Esophagus squamous epithelium (tissue), 5 donors: ENCODE measurements around the gene RAPGEF1. TPM values are rescaled to one million over a fixed set of nuclear protein-coding genes. Genes with fewer than 3 reads are reported as not detected.
A peak's percentile ranks its signal among the peaks of the same experiment; 100 is the strongest.

Experiments used
- DNase-seq: peaks from one replicate; lab custom pipeline; 2025; lab: John Stamatoyannopoulos, UW
- H3K27ac ChIP-seq, 4 donors: fragments of 200-600 bp; sonication (generic); one replicate each; pipeline ENCODE4 v1.5.1; 2016 to 2019; ENCODE audit warnings: mild to moderate bottlenecking in 1 of 4
- H3K27me3 ChIP-seq, 4 donors: fragments of 200-600 bp; sonication (generic); 1 replicate in 3 of 4; 2 replicates in 1 of 4; pipeline versions ENCODE4 v1.5.1 to v1.6.0; 2017 to 2021; ENCODE audit warnings: antibody characterized with exemption in 1 of 4
- H3K36me3 ChIP-seq, 3 donors: fragments of 200-600 bp; sonication (generic); one replicate each; pipeline ENCODE4 v1.5.1; 2016 to 2019
- H3K4me1 ChIP-seq, 3 donors: fragments of 200-600 bp; sonication (generic); one replicate each; pipeline ENCODE4 v1.5.1; 2017 to 2019
- H3K4me3 ChIP-seq, 4 donors: fragments of 200-600 bp; sonication (generic); 1 replicate in 3 of 4; 2 replicates in 1 of 4; pipeline ENCODE4 v1.5.1; 2016 to 2019; ENCODE audit warnings: mild to moderate bottlenecking in 2 of 4, moderate library complexity in 1 of 4
- H3K9me3 ChIP-seq, 3 donors: fragments of 200-600 bp; sonication (generic); one replicate each; pipeline ENCODE4 v1.5.1; 2016 to 2019
- CTCF ChIP-seq, 6 experiments: fragments of 450-650 bp in 4 of 6; fragments of 200-600 bp in 2 of 6; sonication (generic) in 2 of 6; IDR thresholded peaks; one replicate each; pipeline ENCODE4 v1.5.1; 2016 to 2019; ENCODE audit warnings: antibody characterized with exemption in 6 of 6, mild to moderate bottlenecking in 4 of 6, moderate library complexity in 4 of 6
- POLR2A ChIP-seq, 4 donors: fragments of 450-650 bp; IDR thresholded peaks; one replicate each; pipeline ENCODE4 v1.6.1; 2017; ENCODE audit warnings: antibody characterized with exemption in 4 of 4, mild to moderate bottlenecking in 4 of 4, moderate library complexity in 3 of 4
- WGBS, 2 donors: methylation state at CpG; one replicate each; pipeline ENCODE4 v1.1.5; 2018; 5-methylcytosine and 5-hydroxymethylcytosine counted together
- intact Hi-C: fragments of 100-400 bp; cut with DNase I; formaldehyde crosslinking; loops from one replicate; pipeline ENCODE4 v1.15.0; 2022
- total RNA-seq, 4 donors: library from RNA; depleted of rRNA; stranded (reverse); fragments of >200 nt; gene quantifications; one replicate each; pipeline ENCODE4 v1.1.0, GENCODE V29; 2016
- donor health status: DM: yes; HTN: yes; CAD: no.

The RAPGEF1 gene
- total RNA-seq, 4 donors from 2014 or later = 12.2 to 40.4 (median 19.0) TPM

GRCh38 chr9:131612851-131613250, 127.0 kb downstream of the RAPGEF1 start:
- Histone ChIP-seq H3K27ac (no peak overlapping the region), H3K27me3 (no peaks in the 10 kb centered on the region), H3K36me3 (peaks cover 5 to 71% (median 9%) of the 10 kb centered on the region in 3 donors), H3K4me3 (no peak overlapping the region), H3K4me1 (peaks cover 23 to 52% (median 33%) of the 10 kb centered on the region in 3 donors), H3K9me3 (no peaks in the 10 kb centered on the region)
- WGBS, 2 donors = 94 to 96% methylated on average over 7 of the region's 7 CpGs
- TF ChIP-seq POLR2A (IDR thresholded peaks at IDR 0.05) (no peak), CTCF (IDR thresholded peaks at IDR 0.05) (no peak)
- no peak for DNase-seq
- intact Hi-C loops = no loop called here

- H3K4me3 ChIP-seq = no peak overlapping the region
- H3K4me1 ChIP-seq = peaks cover 23 to 49% (median 34%) of the 10 kb centered on the region in 3 donors
- H3K9me3 ChIP-seq = no peaks in the 10 kb centered on the region
- H3K36me3 ChIP-seq = peaks cover 9 to 73% (median 11%) of the 10 kb centered on the region in 3 donors
- H3K27ac ChIP-seq = no peak overlapping the region
- no peaks in the 10 kb centered on the region for H3K27me3 ChIP-seq
- TF ChIP-seq POLR2A (IDR thresholded peaks at IDR 0.05) (no peak), CTCF (IDR thresholded peaks at IDR 0.05) (no peak)
- intact Hi-C loops = no loop called here
- WGBS, 2 donors = 58 to 78% methylated on average over 10 to 11 of the region's 11 CpGs
- no peak for DNase-seq
Observed at GRCh38 chr9:131611586-131612315, 128.1 kb downstream of the RAPGEF1 start.

DNA sequence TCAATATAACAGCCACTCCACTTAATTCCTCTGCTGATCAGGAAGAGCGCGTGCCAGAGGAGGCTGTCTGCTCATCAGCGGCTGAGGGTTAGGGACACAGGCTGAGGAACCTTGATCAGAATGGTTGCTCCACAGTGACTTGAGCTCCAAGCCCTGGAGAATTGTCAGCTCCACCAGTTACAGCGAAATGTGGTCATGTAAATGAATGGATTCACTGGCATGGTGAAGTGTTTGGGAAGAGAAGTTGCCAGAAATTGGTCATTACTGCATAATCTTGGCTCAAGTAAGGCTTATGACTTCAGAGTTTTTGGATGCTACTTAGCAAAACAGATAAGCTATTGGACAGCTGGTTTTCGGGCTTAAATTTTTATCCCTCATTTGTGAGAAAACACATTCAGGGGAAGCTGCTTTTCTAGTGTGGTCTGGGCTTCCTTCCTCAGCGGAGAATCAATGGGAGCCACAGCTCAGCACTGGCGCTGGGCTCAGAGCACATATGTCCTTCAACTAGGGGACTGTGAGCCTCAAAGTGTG, 129.6 kb downstream of the RAPGEF1 start:
- Histone ChIP-seq H3K4me3 (no peak overlapping the region), H3K4me1 (peaks cover 23 to 49% (median 34%) of the 10 kb centered on the region in 3 donors), H3K36me3 (peaks cover 9 to 71% (median 9%) of the 10 kb centered on the region in 3 donors), H3K27me3 (no peaks in the 10 kb centered on the region), H3K9me3 (no peaks in the 10 kb centered on the region), H3K27ac (peak overlapping the region; percentile 2 to 86 (median 78))
- intact Hi-C loops = no loop called here
- WGBS, 2 donors = 70 to 74% methylated on average over 4 to 7 of the region's 7 CpGs
- TF ChIP-seq CTCF (IDR thresholded peaks at IDR 0.05) = no peak
- no peak for TF ChIP-seq POLR2A (IDR thresholded peaks at IDR 0.05)
- no peak for DNase-seq

DNA sequence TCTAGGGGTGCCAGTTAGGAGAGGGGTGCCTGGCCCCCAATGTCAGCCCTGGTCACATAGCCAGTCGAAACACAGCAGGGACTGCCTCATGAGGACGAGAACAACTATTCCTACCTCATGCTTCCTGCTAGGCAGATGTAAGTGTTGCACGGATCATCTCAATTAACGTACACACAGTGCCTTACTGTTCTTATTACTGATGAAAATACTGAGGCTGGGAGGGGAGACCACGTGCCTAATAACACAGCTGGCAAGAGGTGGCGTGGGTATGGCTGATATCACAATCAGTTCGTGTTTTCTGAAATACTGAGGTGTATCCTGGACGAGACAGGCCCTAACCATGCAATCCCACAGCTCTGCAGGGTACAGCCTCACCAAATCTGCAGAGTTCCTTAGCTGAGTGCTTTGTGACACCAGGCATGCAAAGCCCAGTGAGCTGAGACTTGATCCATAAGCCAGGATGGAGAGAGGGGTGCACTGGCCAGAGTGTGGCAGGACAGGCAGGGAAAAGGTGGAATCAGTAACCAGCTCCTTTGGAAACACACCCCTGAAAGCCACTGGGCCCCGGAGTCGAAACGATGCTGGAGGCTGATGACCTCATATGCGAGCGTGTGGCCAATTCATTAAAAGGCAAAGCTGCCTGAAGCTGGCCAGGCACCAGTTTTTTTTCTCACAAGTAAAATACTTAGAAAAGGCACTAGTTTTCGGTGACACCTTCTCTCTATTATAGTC, 130.6 kb downstream of the RAPGEF1 start:
- TF ChIP-seq CTCF (IDR thresholded peaks at IDR 0.05) (no peak), POLR2A (IDR thresholded peaks at IDR 0.05) (no peak)
- 26 to 33% methylated on average over 4 to 8 of the region's 14 CpGs for WGBS, 2 donors
- no peaks in the 10 kb centered on the region for H3K27me3 ChIP-seq
- H3K27ac ChIP-seq = peak overlapping the region; percentile 61 to 86 (median 78)
- intact Hi-C loops = no loop called here
- H3K9me3 ChIP-seq = no peaks in the 10 kb centered on the region
- peaks cover 23 to 49% (median 34%) of the 10 kb centered on the region in 3 donors for H3K4me1 ChIP-seq
- no peak for DNase-seq
- H3K36me3 ChIP-seq = peaks cover 5 to 71% (median 9%) of the 10 kb centered on the region in 3 donors
- no peak overlapping the region for H3K4me3 ChIP-seq
